Left hindlimb (tissue), 1 donor: Measurements from ENCODE around the gene POLR1G.
"Not testable (repeated sequence)": the region's sequence is repeated elsewhere in the genome, so short reads cannot be mapped to it uniquely, and the experiment has no call there.

ENCODE experiments used
- DNase-seq: peaks from one replicate; pipeline ENCODE4 v3.0.0-alpha.2; 2018

The POLR1G gene

DNA sequence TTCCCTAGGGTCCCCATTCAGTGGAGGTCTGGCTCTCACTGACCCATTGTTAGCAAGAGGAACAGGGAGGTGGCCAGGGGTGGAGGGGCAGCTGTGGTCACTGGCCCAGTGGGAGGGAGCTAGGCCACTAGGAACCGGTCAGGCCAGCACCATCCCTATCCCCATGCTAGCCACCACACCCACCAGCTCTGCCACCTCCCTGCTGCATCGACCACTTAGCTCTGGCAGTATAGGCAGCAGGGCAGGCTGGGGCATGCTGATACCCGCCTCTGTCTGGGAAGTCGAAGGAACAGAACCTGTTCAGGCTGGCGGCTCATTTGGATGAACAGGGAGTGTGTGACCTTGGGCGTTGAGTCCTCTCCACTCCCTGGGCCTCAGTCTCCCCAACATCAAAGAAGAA lies 6.3 kb upstream of the POLR1G start:
- DNase-seq = no peak

DNA sequence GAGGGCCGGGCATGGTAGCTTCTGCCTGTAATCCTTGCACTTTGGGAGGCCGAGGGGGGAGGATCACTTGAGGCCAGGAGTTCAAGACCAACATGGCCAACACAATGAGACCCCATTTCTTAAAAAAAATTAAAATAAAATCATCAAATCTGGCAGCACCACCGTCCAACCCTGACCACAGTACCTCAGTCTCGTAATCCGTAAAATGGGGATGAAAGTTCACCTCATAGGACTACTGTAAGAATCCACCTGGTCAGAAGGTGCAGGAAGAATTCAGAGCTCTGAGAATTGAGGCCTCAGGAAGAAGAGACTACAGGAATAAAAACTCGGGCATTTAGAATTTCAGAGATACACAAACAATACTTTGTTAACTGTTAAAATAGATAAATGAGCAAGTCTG lies 4.6 kb upstream of the POLR1G start:
- no peak for DNase-seq

DNA sequence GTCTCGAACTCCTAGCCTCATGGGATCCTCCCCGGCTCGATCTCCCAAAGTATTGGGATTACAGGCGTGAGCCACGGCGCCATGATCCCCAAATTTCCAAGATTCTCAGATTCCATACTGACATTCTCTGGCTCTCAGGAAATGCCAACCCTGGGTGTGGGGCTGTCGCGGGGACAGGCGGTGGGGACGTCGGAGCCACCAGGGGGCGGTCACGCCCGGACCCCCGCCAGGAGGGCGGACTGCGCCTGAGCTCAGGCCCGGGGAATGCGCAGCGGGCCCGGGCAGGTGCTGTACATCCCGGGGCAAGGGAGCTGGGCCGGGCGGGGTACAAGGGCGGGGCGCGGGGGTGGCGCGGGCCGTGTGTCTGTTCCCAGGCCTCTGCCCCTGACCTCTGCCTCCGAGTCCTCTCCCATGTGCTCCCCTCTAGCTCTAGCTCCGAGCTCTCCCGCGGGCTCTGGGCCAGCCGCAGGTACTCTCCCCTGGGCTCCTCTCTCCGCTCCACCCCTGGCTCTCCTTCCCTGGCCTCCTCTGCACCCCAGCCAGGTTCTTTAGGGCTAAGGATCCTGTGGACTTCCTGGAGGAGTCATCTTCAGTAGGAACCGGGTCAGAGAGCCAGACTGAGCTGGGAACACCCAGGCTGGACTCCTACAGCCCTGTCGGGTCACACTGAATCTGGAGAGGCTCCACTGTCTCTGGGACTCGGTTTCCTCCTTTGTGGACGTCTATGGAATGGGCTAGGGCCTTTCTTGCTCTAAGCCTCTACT lies 4.0 kb upstream of the POLR1G start:
- no peak for DNase-seq

DNA sequence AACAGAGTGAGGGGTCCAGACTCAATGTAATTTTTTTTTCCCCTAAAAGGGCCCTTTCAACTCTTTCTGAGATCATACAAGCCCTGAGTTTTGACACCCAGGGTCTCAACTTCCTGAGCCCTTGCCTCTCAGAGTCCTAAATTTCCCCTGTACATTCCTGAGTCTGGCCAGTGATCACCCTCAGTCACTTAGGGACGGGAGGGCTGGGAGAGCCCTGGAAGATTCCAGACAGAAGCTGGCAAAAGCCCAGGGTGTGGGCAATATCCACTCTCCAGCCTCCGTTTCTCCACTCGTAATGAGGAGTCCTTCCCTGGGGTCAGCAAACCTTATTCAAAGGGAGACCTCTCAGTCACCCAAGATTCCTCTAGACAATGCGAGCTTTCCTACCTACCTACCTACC lies 3.2 kb upstream of the POLR1G start:
- DNase-seq = no peak

DNA sequence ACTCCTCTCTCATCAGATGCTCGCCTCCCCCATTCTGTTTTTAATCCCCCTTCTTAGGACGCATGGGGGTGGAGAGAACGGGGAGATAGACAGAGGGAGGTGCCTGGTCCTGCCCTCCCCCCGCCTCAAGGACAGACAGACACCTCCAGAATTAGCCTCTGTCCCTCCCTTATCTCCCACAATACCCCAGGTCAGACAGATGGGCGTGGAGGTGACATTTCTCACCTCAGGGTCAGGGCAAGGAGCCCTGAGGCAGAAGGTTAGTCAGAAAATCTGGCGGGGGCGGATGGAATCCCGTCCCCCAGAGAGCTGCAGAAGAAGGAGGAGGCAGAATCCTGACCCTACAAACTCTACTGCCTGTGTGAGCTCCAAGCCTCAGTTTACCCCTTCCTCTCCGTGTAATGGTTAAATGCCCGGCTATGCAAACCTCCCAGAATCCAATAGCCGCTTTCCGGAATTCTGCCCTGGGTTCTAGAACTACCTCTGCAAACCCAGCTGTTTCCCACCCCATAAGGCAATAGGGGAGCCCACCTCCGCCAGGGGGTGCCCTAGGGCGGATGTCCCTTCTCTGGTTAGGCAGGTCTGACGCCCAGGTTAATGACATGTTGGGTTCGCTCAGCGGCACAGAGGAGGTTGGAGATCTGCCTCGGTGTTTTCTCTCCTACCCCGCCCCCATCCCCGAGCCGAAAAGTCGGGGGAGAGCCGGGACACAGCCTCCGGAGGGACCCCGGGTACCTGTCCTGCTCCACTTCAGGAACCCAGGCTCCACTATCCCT lies 2.5 kb upstream of the POLR1G start:
- no peak for DNase-seq

DNA sequence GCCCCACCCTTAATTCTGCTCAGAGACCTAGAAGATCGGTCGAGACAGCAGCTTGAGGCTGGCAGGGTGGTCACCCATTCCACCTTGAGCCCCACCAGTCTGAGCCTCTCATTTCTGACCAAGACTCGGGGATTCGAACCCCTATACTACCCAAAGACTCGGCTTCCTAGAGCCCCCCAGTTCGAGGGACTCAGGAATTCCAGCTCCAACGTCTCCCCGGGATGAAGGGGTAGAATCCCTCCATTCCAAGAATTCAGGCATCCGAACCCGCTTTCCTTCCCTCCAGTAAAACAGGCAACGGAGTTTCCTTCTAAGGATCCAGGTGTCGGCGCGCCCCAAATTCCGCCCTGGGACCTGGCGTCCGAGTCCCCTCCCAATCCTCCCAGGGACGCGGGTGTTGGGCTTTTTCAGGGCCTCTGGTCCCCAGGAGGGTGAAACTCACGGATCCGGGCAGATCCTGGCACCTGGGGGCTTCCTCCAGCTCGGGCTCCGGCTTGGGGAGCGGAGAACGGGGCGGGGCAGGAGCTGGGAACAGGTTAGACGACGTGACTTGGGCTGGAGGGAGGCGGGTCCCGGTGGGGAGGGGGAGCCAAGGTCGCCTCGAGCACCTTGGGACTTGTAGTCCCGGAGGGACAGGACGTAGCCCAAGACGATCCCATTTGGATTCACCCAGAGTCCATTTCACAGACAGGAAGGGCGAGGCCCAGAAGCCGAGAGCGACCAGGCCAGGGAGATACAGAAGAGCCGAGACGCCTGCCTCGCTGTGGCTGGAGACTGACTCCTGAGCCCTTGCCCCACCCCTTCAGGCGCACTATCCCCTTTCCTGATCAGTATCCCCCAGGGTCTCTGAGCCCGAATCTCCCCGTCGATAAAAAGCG lies 1.6 kb upstream of the POLR1G start, which contains the start of gene PPP1R13L:
Gene PPP1R13L (minus strand): TSS at position 513 of the 878 bp plus-strand sequence. CDS start 6,751 bp downstream, outside the sequence.
- DNase-seq = peak; percentile 59

DNA sequence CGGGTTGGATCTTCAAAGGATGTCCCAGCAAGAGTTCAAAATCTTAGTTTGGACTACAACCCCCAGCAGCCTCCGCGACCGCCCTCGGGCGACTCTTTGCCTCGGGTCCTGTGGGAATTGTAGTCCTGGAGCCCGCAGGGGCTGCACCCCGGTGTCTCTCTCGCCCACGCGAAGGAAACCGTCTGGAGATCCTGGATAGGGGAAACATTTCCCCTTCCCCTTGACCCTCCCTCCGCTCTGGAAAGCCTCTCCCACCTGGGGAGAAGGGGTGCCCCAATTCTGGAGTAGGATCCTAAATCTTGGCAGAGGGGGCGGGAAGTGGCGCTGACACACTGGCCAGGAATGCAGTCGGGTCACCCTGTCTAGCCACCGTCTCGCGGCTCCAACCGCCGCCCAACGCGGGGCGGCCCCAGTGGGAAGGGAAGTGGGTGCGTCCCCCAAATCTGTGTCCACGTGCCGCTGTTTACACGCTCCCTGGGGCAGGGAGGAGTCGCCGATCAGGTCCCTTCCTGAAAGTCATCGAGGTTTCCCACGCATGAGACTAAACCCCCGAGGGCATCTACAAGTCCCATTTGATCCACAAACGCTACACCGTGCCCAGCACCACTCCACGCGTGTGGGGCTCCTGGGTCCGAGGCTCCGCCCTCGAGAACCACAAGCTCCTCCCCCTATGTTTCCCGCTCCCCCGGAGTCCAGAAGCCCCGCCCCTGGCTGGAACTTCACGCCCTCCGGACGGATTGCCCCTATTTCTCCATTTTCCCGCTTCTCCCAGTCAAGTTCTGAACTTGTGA lies 814 bp upstream of the POLR1G start:
- peak; percentile 87 for DNase-seq

DNA sequence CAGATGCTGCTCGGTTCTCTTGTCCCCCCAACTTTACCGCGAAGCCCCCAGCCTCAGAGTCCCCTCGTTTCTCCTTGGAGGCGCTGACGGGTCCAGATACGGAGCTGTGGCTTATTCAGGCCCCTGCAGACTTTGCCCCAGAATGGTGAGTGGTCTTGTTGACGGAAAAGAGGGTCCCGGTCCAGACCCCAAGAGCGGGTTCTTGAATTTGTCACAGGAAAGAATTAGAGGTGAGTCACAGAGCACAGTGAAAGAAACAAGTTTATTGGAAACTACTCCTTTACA lies 589 bp downstream of the POLR1G start:
- DNase-seq = no peak

DNA sequence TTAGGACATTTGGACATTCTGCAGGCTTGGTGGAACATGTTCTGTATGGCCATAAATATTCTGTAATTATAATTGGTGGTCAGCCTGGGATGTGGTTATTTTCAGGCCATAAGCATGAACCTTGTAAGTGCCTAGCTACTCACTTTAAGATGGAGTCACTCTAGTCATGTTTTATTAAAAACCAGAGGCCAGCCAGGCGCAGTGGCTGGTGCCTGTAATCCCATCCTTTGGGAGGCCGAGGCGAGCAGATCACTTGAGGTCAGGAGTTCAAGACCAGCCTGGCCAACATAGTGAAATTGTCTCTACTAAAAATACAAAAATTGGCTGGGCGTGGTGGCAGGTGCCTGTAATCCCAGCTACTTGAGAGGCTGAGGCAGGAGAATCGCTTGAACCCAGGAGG lies 1.1 kb downstream of the POLR1G start:
- DNase-seq = not testable (repeated sequence)

DNA sequence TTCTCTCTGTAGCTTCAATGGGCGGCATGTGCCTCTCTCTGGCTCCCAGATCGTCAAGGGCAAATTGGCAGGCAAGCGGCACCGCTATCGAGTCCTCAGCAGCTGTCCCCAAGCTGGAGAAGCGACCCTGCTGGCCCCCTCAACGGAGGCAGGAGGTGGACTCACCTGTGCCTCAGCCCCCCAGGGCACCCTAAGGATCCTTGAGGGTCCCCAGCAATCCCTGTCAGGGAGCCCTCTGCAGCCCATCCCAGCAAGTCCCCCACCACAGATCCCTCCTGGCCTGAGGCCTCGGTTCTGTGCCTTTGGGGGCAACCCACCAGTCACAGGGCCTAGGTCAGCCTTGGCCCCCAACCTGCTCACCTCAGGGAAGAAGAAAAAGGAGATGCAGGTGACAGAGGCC lies 1.7 kb downstream of the POLR1G start:
- DNase-seq = no peak

DNA sequence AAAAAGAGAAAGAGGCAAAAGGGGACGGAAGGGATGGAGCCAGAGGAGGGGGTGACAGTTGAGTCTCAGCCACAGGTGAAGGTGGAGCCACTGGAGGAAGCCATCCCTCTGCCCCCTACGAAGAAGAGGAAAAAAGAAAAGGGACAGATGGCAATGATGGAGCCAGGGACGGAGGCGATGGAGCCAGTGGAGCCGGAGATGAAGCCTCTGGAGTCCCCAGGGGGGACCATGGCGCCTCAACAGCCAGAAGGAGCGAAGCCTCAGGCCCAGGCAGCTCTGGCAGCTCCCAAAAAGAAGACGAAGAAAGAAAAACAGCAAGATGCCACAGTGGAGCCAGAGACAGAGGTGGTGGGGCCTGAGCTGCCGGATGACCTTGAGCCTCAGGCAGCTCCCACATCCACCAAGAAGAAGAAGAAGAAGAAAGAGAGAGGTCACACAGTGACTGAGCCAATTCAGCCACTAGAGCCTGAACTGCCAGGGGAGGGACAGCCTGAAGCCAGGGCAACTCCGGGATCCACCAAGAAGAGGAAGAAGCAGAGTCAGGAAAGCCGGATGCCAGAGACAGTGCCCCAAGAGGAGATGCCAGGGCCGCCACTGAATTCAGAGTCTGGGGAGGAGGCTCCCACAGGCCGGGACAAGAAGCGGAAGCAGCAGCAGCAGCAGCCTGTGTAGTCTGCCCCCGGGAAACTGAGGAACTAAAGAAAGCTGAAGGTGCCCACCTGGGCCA lies 2.5 kb downstream of the POLR1G start:
- no peak for DNase-seq

DNA sequence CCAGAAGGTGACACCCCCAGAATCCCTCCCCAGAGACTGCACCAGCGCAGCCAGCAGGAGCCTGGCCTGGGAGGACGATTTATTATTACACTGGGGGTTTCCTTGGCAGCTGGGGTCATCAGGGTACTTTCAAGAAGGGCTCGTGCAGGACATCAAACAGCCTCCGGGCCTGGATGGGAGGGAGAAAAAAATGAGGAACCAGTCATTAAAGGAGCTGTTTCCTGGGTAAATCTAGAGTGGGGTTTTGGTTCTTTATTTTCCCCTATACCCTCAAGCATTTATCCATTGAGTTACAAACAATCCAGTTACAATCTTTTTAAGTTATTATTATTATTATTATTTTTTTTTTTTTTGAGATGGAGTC lies 3.1 kb downstream of the POLR1G start:
- no peak for DNase-seq

DNA sequence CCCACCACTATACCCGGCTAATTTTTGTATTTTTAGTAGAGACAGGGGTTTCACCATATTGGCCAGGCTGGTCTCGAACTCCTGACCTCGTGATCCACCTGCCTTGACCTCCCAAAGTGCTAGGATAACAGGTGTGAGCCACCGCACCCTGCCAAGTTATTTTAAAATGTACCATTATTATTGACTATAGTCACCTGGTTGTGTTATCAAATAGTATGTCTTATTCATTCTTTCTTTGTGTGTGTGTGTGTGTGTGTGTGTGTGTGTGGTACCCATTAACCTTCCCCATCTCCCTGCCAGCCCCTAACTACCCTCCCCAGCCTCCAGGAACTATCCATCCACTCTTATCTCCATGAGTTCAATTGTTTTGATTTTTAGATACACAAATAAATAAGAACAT lies 3.9 kb downstream of the POLR1G start:
- not testable (repeated sequence) for DNase-seq

DNA sequence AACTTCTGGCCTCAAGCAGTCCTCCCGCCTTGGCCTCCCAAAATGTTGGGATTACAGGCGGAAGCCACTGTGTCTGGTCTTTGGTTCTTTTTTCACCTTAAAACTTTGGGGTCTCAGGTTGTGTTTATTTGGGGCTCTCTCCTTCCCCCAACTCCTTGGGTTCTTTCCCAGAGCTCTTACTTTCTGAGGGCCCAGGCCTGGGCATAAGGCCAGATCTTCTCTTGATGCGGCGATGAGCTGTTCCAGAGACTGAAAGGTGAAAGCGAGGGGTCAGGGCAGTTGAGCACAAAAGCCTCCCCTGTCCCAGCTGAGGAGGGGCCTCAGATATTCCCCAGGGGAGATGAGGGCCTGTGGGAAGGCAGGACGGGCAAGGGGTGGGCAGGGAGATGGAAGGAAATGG lies 7.1 kb downstream of the POLR1G start:
- no peak for DNase-seq

DNA sequence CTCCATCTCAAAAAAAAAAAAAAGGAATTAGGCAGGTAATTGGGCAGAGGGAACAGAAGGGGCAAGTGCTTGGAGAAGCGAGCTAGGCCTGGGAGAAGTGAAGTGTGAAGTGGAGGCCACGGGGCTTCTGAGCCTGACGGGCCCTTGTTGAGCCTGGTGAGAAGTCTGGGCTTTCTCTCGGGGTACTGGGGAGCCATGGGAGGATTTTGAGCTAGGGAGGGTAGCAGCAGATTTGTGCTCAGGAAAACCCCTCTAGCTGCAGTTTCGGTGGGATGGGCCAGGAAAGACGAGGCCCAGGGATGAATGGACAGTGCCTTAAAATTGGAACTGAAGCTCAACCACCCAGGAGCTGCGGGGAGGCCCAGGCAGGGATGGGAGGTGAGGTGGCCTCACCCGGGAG lies 8.0 kb downstream of the POLR1G start:
- no peak for DNase-seq

DNA sequence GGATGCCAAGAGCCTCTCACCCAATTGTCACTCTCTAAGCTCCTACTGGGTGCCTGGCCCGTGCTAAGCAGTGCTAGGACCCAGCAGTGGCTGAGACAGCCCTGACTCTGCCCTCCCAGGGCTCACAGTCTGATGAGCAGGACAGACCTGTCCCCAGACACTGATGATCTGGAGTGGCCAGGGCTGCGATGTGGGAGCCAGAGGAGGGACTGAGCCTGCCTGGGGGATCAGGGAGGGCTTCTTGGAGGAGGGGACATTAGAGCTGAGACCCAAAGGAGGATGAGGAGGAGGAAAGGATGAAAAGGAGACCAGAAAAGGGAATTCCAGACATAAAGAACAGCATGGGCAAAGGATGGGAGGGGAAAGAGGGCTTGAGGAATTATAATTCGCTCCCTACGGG lies 10.7 kb downstream of the POLR1G start:
- DNase-seq = no peak

DNA sequence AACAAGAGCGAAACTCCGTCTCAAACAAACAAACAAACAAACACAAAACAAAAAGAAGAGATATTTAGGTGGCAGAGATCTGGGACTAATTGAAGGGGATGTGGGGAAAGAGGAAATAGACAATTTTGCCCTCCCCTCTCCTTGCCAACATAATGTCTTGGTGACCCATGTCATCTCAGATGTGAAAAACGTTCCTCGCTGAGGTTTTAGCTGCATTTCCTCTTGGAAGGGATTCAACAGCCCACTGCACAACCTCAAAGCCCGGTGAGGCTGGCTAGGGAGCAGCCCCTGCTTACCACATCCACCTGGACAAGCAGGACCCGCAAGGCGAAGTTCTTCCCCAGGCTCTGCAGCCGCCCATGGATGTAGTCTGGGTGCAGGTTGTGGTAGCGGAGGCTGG lies 12.4 kb downstream of the POLR1G start:
- DNase-seq = no peak

DNA sequence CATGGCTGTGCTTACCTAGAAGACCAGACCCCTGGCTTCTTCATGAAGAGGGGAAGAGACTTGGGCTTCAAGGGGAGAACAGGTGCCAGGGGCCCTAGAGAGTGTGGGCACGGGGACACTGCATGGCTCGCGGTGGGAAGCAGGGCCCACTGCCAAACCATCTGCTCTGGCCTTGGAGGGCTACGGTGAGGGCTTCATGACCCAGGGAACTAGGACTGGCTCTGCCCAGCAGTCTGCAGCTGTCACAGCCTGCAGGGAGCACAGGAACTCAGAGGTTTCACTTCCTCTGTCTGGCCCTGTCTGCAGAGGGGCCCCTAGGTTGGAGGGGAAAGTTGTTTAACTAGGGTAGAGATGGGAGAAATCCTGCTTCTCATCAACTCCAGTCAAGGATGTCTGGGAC lies 13.0 kb downstream of the POLR1G start:
- peak; percentile 60 for DNase-seq

DNA sequence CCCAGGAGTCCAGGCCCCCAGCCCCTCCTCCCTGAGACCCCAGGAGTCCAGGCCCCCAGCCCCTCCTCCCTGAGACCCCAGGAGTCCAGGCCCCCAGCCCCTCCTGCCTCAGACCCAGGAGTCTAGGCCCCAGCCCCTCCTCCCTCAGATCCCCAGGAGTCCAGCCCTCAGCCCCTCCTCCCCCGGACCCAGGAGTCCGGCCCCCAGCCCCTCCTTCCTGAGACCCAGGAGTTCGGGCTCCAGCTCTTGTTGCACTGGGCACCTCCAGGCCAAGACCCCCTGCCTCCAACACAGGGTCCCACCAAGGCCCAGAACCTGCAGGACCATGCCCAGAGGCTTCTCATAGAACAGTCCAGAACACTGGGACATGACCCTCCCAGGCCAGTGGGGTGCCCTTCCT lies 13.5 kb downstream of the POLR1G start:
- no peak for DNase-seq

DNA sequence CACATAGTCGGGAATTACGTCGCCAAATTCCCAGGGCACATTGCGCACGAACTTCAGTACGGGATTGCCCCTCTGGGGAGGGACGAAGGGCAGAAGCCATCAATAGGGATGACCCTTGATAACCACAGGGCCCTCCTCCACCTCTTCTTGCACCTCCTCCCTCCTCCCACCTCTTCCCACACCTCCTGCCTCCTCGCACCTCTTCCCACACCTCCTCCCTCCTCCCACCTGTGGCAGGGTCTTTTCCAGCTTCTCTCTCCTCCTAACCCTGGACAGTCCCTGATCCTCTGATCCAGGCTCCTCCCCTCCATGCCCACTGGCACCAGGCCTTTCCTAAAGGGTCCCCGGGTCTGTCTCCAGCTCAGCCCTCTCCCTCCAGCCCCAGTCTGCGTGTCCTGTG lies 13.9 kb downstream of the POLR1G start:
- DNase-seq = no peak

DNA sequence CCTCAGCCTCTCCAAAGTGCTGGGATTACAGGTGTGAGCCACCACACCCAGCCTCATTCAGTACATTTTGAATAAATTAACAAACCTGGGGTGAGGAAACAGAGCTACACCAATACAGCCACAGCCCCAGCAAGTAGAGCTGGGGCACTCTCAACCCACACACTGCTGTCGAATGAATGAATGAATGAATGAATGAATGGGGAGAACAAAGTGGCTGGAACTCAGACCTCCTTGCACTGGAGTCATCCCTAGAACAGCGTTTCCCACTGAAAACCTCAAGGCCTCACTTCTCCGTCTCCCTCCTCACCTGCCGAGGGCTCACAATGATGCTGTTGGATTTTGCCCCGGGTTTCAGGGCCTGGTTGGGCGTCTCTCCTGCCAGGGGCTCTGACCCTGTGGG lies 14.4 kb downstream of the POLR1G start:
- no peak for DNase-seq

DNA sequence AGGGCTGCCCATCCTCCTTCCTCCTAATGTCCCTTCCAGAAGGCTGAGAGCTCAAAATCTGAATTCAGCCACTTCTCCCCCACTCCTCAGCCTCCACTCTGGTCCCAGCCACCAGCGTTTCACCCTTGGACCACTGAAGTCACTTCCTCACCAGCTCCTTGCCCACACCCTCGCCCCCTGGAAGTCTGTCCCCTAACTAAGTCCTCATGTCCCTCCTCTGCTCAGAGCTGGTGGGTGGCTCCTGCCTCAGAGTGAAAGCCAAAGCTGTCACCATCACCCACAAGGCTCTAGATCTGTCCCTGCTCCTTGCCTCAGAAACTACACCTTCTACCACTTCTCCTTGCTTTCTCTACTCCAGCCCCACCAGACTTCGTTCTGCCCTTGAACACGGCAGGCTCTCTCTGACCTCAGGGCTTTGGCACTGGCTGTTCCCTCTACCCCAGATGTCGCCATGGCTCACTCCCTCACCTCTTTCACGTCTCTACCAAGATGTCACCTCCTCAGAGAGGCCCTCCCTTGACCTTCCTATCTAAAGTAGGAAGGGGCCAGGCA lies 15.6 kb downstream of the POLR1G start:
- no peak for DNase-seq
